Measurements from ENCODE around the gene GJD3.

GRCh38 chr17:40343219-40344119 lies 21.1 kb downstream of the GJD3 start:
- TF ChIP-seq CTCF (IDR thresholded peaks at IDR 0.05) (no peak), POLR2A (IDR thresholded peaks at IDR 0.05) (no peak)

All from uterus (tissue), 2 donors.